ENCODE data around the gene FZR1.

DNA sequence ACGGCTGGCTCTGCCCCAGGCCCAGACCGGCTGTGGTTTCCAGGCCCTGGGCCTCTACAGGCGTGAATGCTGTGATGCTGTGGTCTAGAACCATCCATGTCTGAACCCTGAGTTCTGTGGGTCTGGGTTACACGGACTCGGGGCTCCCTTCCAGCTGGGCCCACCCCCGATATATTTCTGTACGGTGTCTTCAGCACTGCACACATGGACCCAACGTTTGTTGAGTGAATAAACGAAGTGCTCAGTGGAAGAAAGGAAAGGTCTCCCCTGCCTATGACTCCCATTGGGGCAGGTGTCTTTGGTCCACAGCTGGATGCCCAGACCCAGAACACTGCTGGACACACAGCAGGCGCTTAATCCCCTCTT is 39.5 kb downstream of the FZR1 start:
- TF ChIP-seq, protein P1, sequence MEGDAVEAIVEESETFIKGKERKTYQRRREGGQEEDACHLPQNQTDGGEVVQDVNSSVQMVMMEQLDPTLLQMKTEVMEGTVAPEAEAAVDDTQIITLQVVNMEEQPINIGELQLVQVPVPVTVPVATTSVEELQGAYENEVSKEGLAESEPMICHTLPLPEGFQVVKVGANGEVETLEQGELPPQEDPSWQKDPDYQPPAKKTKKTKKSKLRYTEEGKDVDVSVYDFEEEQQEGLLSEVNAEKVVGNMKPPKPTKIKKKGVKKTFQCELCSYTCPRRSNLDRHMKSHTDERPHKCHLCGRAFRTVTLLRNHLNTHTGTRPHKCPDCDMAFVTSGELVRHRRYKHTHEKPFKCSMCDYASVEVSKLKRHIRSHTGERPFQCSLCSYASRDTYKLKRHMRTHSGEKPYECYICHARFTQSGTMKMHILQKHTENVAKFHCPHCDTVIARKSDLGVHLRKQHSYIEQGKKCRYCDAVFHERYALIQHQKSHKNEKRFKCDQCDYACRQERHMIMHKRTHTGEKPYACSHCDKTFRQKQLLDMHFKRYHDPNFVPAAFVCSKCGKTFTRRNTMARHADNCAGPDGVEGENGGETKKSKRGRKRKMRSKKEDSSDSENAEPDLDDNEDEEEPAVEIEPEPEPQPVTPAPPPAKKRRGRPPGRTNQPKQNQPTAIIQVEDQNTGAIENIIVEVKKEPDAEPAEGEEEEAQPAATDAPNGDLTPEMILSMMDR (IDR thresholded peaks at IDR 0.05): no peak
- no peak for TF ChIP-seq POLR2A (IDR thresholded peaks at IDR 0.05)

Measured in prostate gland (tissue), 2 donors.